ENCODE measurements around the gene ZBTB40. TPM values are rescaled to one million over a fixed set of nuclear protein-coding genes. Genes with fewer than 3 reads are reported as not detected.
A peak's percentile ranks its signal among the peaks of the same experiment; 100 is the strongest.

ZBTB40 gene
- total RNA-seq, 1 experiment from 2014 or later: 21.4 TPM

DNA sequence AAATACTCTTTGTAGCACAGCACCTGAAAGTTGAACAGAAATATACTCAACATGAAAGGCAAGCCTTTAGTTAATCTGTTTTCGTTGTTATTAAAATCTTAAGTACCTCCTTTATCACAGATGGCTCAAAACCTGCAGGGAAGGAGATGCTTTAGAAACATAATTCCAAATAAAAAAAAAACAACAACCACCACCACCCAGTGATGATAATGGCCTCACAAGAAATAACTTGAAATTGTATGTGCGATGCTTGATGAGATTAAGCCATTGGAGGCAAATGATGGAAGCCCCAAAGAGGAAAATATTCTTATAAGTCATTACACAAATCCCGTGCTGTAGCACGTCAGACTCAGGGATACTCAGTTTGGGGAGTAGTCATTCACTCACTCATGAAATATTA, 24.9 kb upstream of the ZBTB40 start:
- H3K27me3 ChIP-seq (ENCODE audit: insufficient read depth, low read depth): no peaks in the 10 kb centered on the region
- no peak for DNase-seq
- no peaks in the 10 kb centered on the region for H3F3A ChIP-seq (ENCODE audit: insufficient read depth, low read depth)
- H3K36me3 ChIP-seq (ENCODE audit: low read depth): no peaks in the 10 kb centered on the region
- no peaks in the 10 kb centered on the region for H3K9me2 ChIP-seq (ENCODE audit: insufficient read depth)
- no peaks in the 10 kb centered on the region for H3K4me1 ChIP-seq (replicated peaks; ENCODE audit: insufficient read depth)
- POLR2A ChIA-PET (ENCODE audit: unreplicated experiment): no interaction called here
- H3K4me3 ChIP-seq: no peak overlapping the region
- no peaks in the 10 kb centered on the region for H4K20me1 ChIP-seq (ENCODE audit: insufficient read depth)
- CTCF ChIA-PET: interaction anchor here (0.7 kb wide), 1 partner anchor 47 kb away, joined by 5 read pairs; no protein-coding TSS in a partner anchor
- no peak overlapping the region for H3K27ac ChIP-seq
- intact Hi-C loops (cut with micrococcal nuclease; ENCODE audit: unreplicated experiment): no loop called here
- TF ChIP-seq EZH2 (IDR thresholded peaks at IDR 0.05; ENCODE audit: low read depth): no peak
- TF ChIP-seq, protein P1, sequence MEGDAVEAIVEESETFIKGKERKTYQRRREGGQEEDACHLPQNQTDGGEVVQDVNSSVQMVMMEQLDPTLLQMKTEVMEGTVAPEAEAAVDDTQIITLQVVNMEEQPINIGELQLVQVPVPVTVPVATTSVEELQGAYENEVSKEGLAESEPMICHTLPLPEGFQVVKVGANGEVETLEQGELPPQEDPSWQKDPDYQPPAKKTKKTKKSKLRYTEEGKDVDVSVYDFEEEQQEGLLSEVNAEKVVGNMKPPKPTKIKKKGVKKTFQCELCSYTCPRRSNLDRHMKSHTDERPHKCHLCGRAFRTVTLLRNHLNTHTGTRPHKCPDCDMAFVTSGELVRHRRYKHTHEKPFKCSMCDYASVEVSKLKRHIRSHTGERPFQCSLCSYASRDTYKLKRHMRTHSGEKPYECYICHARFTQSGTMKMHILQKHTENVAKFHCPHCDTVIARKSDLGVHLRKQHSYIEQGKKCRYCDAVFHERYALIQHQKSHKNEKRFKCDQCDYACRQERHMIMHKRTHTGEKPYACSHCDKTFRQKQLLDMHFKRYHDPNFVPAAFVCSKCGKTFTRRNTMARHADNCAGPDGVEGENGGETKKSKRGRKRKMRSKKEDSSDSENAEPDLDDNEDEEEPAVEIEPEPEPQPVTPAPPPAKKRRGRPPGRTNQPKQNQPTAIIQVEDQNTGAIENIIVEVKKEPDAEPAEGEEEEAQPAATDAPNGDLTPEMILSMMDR (conservative IDR thresholded peaks at IDR 0.05): no peak
- H3K9me3 ChIP-seq (ENCODE audit: insufficient read depth, low read depth): no peaks in the 10 kb centered on the region
- no peak overlapping the region for H3K4me2 ChIP-seq
- no peak overlapping the region for H2AFZ ChIP-seq
- H3K79me2 ChIP-seq (ENCODE audit: low read depth): no peaks in the 10 kb centered on the region; the same call in 1 of the 2 replicates
- BruUV-seq (replicated peaks): no TSS peak

DNA sequence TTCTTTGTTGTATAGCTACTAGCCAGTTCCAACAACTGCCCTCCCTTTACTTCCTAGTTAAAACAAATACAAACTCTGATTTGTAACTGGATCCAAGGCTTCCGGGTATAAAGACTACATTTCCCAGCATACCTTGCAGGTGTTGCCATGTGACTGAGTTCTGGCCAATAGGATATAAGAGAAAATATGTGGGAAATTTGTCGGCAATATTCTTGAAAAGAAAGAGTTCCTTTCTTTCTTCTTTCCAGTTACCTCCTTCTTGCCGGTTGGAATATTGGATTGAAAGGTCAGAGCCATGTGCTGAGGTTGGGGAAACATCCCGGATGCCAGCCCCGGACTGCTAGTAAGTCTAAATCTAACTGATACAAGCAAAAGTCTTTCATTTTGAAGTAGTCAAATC, 23.0 kb upstream of the ZBTB40 start:
- ChIA-PET CTCF (no interaction called here), POLR2A (ENCODE audit: unreplicated experiment) (interaction anchor here (0.6 kb wide), 1 partner anchor 966 kb away, joined by 3 read pairs; no protein-coding TSS in a partner anchor)
- intact Hi-C loops (cut with micrococcal nuclease; ENCODE audit: unreplicated experiment): no loop called here
- Histone ChIP-seq H3F3A (ENCODE audit: insufficient read depth, low read depth) (no peaks in the 10 kb centered on the region), H3K27ac (no peak overlapping the region), H3K79me2 (ENCODE audit: low read depth) (no peaks in the 10 kb centered on the region; the same call in 1 of the 2 replicates), H3K4me2 (peak overlapping the region; percentile 67), H3K27me3 (ENCODE audit: insufficient read depth, low read depth) (no peaks in the 10 kb centered on the region), H3K36me3 (ENCODE audit: low read depth) (no peaks in the 10 kb centered on the region), H3K9me3 (ENCODE audit: insufficient read depth, low read depth) (no peaks in the 10 kb centered on the region), H2AFZ (peak overlapping the region; percentile 99), H3K9me2 (ENCODE audit: insufficient read depth) (no peaks in the 10 kb centered on the region), H3K4me1 (replicated peaks; ENCODE audit: insufficient read depth) (no peaks in the 10 kb centered on the region), H4K20me1 (ENCODE audit: insufficient read depth) (no peaks in the 10 kb centered on the region), H3K4me3 (peak overlapping the region; percentile 76)
- BruUV-seq (replicated peaks): TSS peak; percentile 33
- no peak for TF ChIP-seq EZH2 (IDR thresholded peaks at IDR 0.05; ENCODE audit: low read depth)
- TF ChIP-seq, protein P1 (conservative IDR thresholded peaks at IDR 0.05): no peak
- DNase-seq: peak; percentile 35 to 72

DNA sequence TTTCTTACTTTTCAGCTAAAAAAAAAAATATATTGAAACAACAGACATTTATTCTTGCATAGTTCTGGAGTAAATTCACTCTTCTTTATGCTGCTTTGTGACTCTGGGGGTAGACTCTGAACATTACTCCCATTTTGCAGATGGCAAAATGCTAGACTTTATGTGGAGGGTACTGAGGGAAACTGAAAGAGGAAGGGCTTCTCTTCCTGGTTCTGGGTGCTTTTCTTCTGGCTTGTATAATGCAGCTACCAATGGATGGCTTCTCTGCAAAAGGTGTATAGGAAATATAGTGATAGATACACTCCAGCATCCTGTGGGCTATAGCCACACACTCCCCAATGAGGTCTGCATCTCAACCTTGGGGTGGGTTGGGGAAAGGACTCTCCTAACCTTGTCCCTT, 19.7 kb upstream of the ZBTB40 start:
- no peak for TF ChIP-seq EZH2 (IDR thresholded peaks at IDR 0.05; ENCODE audit: low read depth)
- TF ChIP-seq, protein P1 (conservative IDR thresholded peaks at IDR 0.05): no peak
- H2AFZ ChIP-seq: no peak overlapping the region
- no peaks in the 10 kb centered on the region for H3K4me1 ChIP-seq (replicated peaks; ENCODE audit: insufficient read depth)
- no peak overlapping the region for H3K4me2 ChIP-seq
- ChIA-PET POLR2A (ENCODE audit: unreplicated experiment) (no interaction called here), CTCF (interaction anchor here (0.7 kb wide), 1 partner anchor 471 kb away, joined by 3 read pairs; no protein-coding TSS in a partner anchor)
- intact Hi-C loops (cut with micrococcal nuclease; ENCODE audit: unreplicated experiment): no loop called here
- H3K27ac ChIP-seq: no peak overlapping the region
- no peaks in the 10 kb centered on the region for H3K9me2 ChIP-seq (ENCODE audit: insufficient read depth)
- DNase-seq: no peak
- no peaks in the 10 kb centered on the region for H3F3A ChIP-seq (ENCODE audit: insufficient read depth, low read depth)
- no peaks in the 10 kb centered on the region; the same call in 1 of the 2 replicates for H3K79me2 ChIP-seq (ENCODE audit: low read depth)
- no peaks in the 10 kb centered on the region for H4K20me1 ChIP-seq (ENCODE audit: insufficient read depth)
- BruUV-seq (replicated peaks): no TSS peak
- no peaks in the 10 kb centered on the region for H3K9me3 ChIP-seq (ENCODE audit: insufficient read depth, low read depth)
- no peak overlapping the region for H3K4me3 ChIP-seq
- H3K27me3 ChIP-seq (ENCODE audit: insufficient read depth, low read depth): no peaks in the 10 kb centered on the region
- H3K36me3 ChIP-seq (ENCODE audit: low read depth): no peaks in the 10 kb centered on the region
